ENCODE measurements around the gene CHST11.

GRCh38 chr12:104560881-104561280, 104.1 kb downstream of the CHST11 start:
- TF ChIP-seq CTCF (optimal IDR thresholded peaks at IDR 0.05 in 1 of 3, IDR thresholded peaks at IDR 0.05 in 1 of 3, conservative IDR thresholded peaks at IDR 0.05 in 1 of 3; ENCODE audit: extremely low read depth in 1 of 3, insufficient read depth in 2 of 3, low read length in 3 of 3) (no peak), EZH2 (IDR thresholded peaks at IDR 0.05; ENCODE audit: low read length) (no peak)
